SK-N-SH (cell line): ENCODE measurements around the gene LARGE1. TPM values are rescaled to one million over a fixed set of nuclear protein-coding genes. Genes with fewer than 3 reads are reported as not detected.
A peak's percentile ranks its signal among the peaks of the same experiment; 100 is the strongest.

Experiments
- CTCF ChIA-PET: fragments of 300-600, 350-600 bp; formaldehyde crosslinking; extraction: SDS; loops from one replicate; lab custom pipeline; 2021; lab: Yijun Ruan, JAX
- POLR2A ChIA-PET: fragments of 350-600 bp; sonication (Branson Sonifier 250); formaldehyde crosslinking; extraction: SDS; loops from one replicate; lab custom pipeline; 2020; ENCODE audit warnings: antibody characterized with exemption, inconsistent platforms; lab: Yijun Ruan, JAX
- DNase-seq: peaks from one replicate; pipeline ENCODE4 v3.0.0; 2012
- H2AFZ ChIP-seq: fragments of 200-600 bp; sonication (generic); 2 replicates; pipeline ENCODE4 v1.8.1; 2016; ENCODE audit warnings: antibody characterized with exemption, mild to moderate bottlenecking, low read depth
- H3F3A ChIP-seq: fragments of 200-600 bp; sonication (generic); replicated peaks from 2 replicates; pipeline ENCODE3; 2016; ENCODE audit warnings: antibody characterized with exemption, mild to moderate bottlenecking; ENCODE audit not compliant: insufficient read depth
- H3K27ac ChIP-seq, 2 experiments: fragments of 200-500 bp in 1 of 2; fragments of 200-600 bp in 1 of 2; sonication (Bioruptor generic) in 1 of 2; sonication (generic), shearing (Covaris generic) in 1 of 2; 2 replicates each; pipeline versions ENCODE4 v1.5.1 to v1.6.1; 2014 to 2016; ENCODE audit warnings: low read depth in 2 of 2, inconsistent platforms in 1 of 2, low read length in 1 of 2, mild to moderate bottlenecking in 1 of 2, mixed read lengths in 1 of 2
- H3K27me3 ChIP-seq: fragments of 200-600 bp; sonication (generic), shearing (Covaris generic); 2 replicates; pipeline ENCODE4 v1.6.1; 2016; ENCODE audit warnings: mixed run types; ENCODE audit not compliant: insufficient read depth
- H3K36me3 ChIP-seq, 2 experiments: fragments of 200-500 bp in 1 of 2; fragments of 200-600 bp in 1 of 2; sonication (Bioruptor generic) in 1 of 2; sonication (generic) in 1 of 2; replicated peaks in 1 of 2; 2 replicates each; pipeline versions ENCODE3 to v1.5.1; 2014 to 2016; ENCODE audit warnings: low read length in 1 of 2, mild to moderate bottlenecking in 1 of 2; ENCODE audit not compliant: insufficient read depth in 2 of 2, control insufficient read depth in 1 of 2
- H3K4me1 ChIP-seq, 2 experiments: fragments of 200-500 bp in 1 of 2; fragments of 200-600 bp in 1 of 2; sonication (Bioruptor generic) in 1 of 2; sonication (generic), shearing (Covaris generic) in 1 of 2; 2 replicates each; pipeline versions ENCODE4 v1.5.1 to v1.6.1; 2014 to 2016; ENCODE audit warnings: low read depth in 1 of 2, low read length in 1 of 2, mixed run types in 1 of 2; ENCODE audit not compliant: insufficient read depth in 2 of 2, control insufficient read depth in 1 of 2
- H3K4me2 ChIP-seq: fragments of 200-600 bp; sonication (generic), shearing (Covaris generic); 2 replicates; pipeline ENCODE4 v1.6.1; 2017; ENCODE audit warnings: mixed run types
- H3K4me3 ChIP-seq, 2 experiments: fragments of 200-500 bp in 1 of 2; fragments of 200-600 bp in 1 of 2; sonication (Bioruptor generic) in 1 of 2; sonication (generic), shearing (Covaris generic) in 1 of 2; 2 replicates each; pipeline versions ENCODE4 v1.5.1 to v1.8.1; 2014 to 2016; ENCODE audit warnings: low read depth in 2 of 2, inconsistent platforms in 1 of 2, low read length in 1 of 2, mild to moderate bottlenecking in 1 of 2, mixed read lengths in 1 of 2, moderate library complexity in 1 of 2
- H3K79me2 ChIP-seq: fragments of 200-600 bp; sonication (generic); 2 replicates; pipeline ENCODE4 v1.8.1; 2017; ENCODE audit warnings: mild to moderate bottlenecking; ENCODE audit not compliant: insufficient read depth
- H3K9ac ChIP-seq: fragments of 200-600 bp; sonication (generic); 2 replicates; pipeline ENCODE4 v1.6.1; 2017; ENCODE audit warnings: mixed run types
- H3K9me2 ChIP-seq: fragments of 200-600 bp; sonication (generic); 2 replicates; pipeline ENCODE4 v1.6.1; 2017; ENCODE audit warnings: mixed run types
- H3K9me3 ChIP-seq: fragments of 200-600 bp; sonication (generic); 2 replicates; pipeline ENCODE4 v1.6.1; 2017; ENCODE audit warnings: mixed run types, mild to moderate bottlenecking, moderate library complexity
- H4K20me1 ChIP-seq: fragments of 200-600 bp; sonication (generic); 2 replicates; pipeline ENCODE4 v1.6.1; 2017; ENCODE audit warnings: mild to moderate bottlenecking, mixed run types; ENCODE audit not compliant: insufficient read depth
- EZH2phosphoT487 ChIP-seq: fragments of 200-600 bp; sonication (generic); IDR thresholded peaks from 2 replicates; pipeline ENCODE4 v1.6.1; 2017; ENCODE audit warnings: low read depth, mixed run types, mild to moderate bottlenecking, antibody characterized with exemption, moderate library complexity, borderline replicate concordance
- FOSL2 ChIP-seq: IDR thresholded peaks from 2 replicates; pipeline ENCODE4 v1.4.0; 2012; ENCODE audit warnings: low read depth, mild to moderate bottlenecking, moderate library complexity, borderline replicate concordance
- FOXM1 ChIP-seq: IDR thresholded peaks from 2 replicates; pipeline ENCODE4 v1.4.0; 2012; ENCODE audit warnings: low read depth, mild to moderate bottlenecking
- GATA2 ChIP-seq: sonication (generic); formaldehyde crosslinking; IDR thresholded peaks from 2 replicates; pipeline ENCODE4 v1.5.0; 2020; ENCODE audit warnings: mild to moderate bottlenecking, missing genetic modification reagents
- MEF2A ChIP-seq: IDR thresholded peaks from 2 replicates; pipeline ENCODE4 v1.4.0; 2012; ENCODE audit warnings: low read depth, borderline replicate concordance
- MXI1 ChIP-seq: IDR thresholded peaks from 2 replicates; pipeline ENCODE4 v1.6.1; 2012; ENCODE audit warnings: mild to moderate bottlenecking, low read depth, low read length, improper control_type of control experiment
- NFIC ChIP-seq: IDR thresholded peaks from 2 replicates; pipeline ENCODE4 v1.4.0; 2012; ENCODE audit warnings: borderline replicate concordance
- NRF1 ChIP-seq: IDR thresholded peaks from 2 replicates; pipeline ENCODE4 v1.6.1; 2012; ENCODE audit warnings: low read depth, mild to moderate bottlenecking, low read length
- POLR2AphosphoS5 ChIP-seq: IDR thresholded peaks from 2 replicates; pipeline ENCODE4 v1.6.1; 2012; ENCODE audit warnings: low read depth, low read length
- RCOR1 ChIP-seq: fragments of 150-350 bp; IDR thresholded peaks from 2 replicates; pipeline ENCODE4 v1.6.1; 2017; ENCODE audit warnings: antibody characterized with exemption, low read length
- RXRA ChIP-seq: IDR thresholded peaks from 2 replicates; pipeline ENCODE4 v1.4.0; 2012; ENCODE audit warnings: low read depth, mild to moderate bottlenecking, borderline replicate concordance
- SIN3A ChIP-seq: IDR thresholded peaks from 2 replicates; pipeline ENCODE4 v1.6.1; 2012; ENCODE audit warnings: low read depth, mild to moderate bottlenecking, low read length, moderate library complexity, borderline replicate concordance
- TCF12 ChIP-seq: IDR thresholded peaks from 2 replicates; pipeline ENCODE4 v1.4.0; 2012
- TEAD4 ChIP-seq: IDR thresholded peaks from 2 replicates; pipeline ENCODE4 v1.4.0; 2012; ENCODE audit warnings: mild to moderate bottlenecking, borderline replicate concordance; ENCODE audit not compliant: insufficient read depth
- YY1 ChIP-seq: IDR thresholded peaks from 2 replicates; pipeline ENCODE4 v1.4.0; 2012; ENCODE audit warnings: low read depth, mild to moderate bottlenecking
- WGBS: methylation state at CpG from one replicate; pipeline ENCODE4 v1.1.6; 2017; ENCODE audit warnings: low lambda C conversion rate; 5-methylcytosine and 5-hydroxymethylcytosine counted together
- polyA plus RNA-seq, 3 experiments: library from polyadenylated mRNA; depleted of rRNA; stranded (reverse); fragments of >200 nt; gene quantifications; 2 replicates each; pipeline ENCODE4 v1.2.3, GENCODE V29; 2012
- TF ChIP-seq, protein P1 (sequence below): IDR thresholded peaks from 2 replicates; pipeline ENCODE4 v1.4.0; 2012; ENCODE audit warnings: low read depth, borderline replicate concordance
- TF ChIP-seq, protein P2 (sequence below): fragments of 150-350 bp; IDR thresholded peaks from 2 replicates; pipeline ENCODE4 v1.6.1; 2017; ENCODE audit warnings: antibody characterized with exemption, low read length, low read depth, borderline replicate concordance
- TF ChIP-seq, protein P3 (sequence below): IDR thresholded peaks from 2 replicates; pipeline ENCODE4; 2012
- TF ChIP-seq, protein P4 (sequence below): fragments of 150-350 bp; IDR thresholded peaks from 2 replicates; pipeline ENCODE4 v1.6.1; 2016; ENCODE audit warnings: mild to moderate bottlenecking, low read depth, low read length
- TF ChIP-seq, protein P5 (sequence below): fragments of 200-600 bp; sonication (generic); IDR thresholded peaks from 2 replicates; pipeline ENCODE4 v1.6.1; 2017; ENCODE audit warnings: antibody characterized with exemption, mild to moderate bottlenecking, moderate library complexity

LARGE1 gene
- polyA plus RNA-seq, 1 of the 3 experiments (the other 2 are of a cell fraction) = 1.1 TPM

DNA sequence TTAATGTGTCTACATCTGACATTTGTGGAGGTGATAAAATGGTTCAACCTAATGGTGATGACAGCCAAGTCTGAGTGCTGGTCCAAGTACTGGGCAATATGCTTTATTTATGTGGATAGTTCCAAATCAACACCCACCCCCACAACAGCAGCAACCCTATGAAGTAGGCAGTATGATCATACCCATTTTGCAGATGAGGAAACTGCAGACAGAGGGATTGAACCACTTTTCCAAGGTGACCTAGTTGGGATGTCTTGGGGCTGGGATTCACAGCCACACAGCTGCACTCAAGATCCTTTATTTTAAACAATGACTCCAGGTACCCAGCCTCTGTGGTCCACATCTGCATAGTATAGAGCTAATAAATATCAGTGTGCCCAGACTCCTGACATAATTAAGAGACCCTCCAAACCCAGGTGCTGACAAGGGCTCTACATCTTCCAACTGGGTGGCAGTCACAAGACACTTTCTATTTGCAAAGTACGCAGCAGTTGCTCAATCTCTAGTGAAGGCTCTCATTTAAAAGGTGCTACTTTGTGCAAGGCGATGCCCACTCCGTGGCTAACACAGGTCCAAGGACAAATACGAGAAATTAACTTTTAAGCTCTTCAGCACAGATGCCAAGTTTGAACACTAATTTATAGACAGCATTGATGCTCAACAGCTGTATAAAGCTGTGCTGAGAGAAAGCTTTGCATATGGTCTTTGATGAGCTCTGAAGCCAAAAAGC lies 426.6 kb downstream of the LARGE1 start:
- Histone ChIP-seq H3K4me3 (no peak overlapping the region), H2AFZ (no peak overlapping the region), H3K27ac (no peak overlapping the region), H3K79me2 (no peaks in the 10 kb centered on the region), H3F3A (no peaks in the 10 kb centered on the region), H4K20me1 (no peaks in the 10 kb centered on the region), H3K9me3 (no peaks in the 10 kb centered on the region), H3K9me2 (no peaks in the 10 kb centered on the region), H3K4me2 (no peak overlapping the region), H3K4me1 (peaks cover 0 to 10% of the 10 kb centered on the region in 2 experiments; a peak in 2 of 4 replicates), H3K27me3 (no peaks in the 10 kb centered on the region), H3K36me3 (no peaks in the 10 kb centered on the region), H3K9ac (no peak overlapping the region)
- TF ChIP-seq, protein P1, sequence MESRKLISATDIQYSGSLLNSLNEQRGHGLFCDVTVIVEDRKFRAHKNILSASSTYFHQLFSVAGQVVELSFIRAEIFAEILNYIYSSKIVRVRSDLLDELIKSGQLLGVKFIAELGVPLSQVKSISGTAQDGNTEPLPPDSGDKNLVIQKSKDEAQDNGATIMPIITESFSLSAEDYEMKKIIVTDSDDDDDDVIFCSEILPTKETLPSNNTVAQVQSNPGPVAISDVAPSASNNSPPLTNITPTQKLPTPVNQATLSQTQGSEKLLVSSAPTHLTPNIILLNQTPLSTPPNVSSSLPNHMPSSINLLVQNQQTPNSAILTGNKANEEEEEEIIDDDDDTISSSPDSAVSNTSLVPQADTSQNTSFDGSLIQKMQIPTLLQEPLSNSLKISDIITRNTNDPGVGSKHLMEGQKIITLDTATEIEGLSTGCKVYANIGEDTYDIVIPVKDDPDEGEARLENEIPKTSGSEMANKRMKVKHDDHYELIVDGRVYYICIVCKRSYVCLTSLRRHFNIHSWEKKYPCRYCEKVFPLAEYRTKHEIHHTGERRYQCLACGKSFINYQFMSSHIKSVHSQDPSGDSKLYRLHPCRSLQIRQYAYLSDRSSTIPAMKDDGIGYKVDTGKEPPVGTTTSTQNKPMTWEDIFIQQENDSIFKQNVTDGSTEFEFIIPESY = no peak
- TF ChIP-seq POLR2AphosphoS5 (no peak), MEF2A (no peak)
- no peak for DNase-seq
- ChIA-PET POLR2A (no interaction called here), CTCF (interaction anchor here (0.8 to 5.3 kb wide), 3 partner anchors 12 to 191 kb away, joined by 3 to 26 read pairs (median 3); no protein-coding TSS in a partner anchor)
- WGBS = 52% methylated on average over 4 of the region's 4 CpGs

DNA sequence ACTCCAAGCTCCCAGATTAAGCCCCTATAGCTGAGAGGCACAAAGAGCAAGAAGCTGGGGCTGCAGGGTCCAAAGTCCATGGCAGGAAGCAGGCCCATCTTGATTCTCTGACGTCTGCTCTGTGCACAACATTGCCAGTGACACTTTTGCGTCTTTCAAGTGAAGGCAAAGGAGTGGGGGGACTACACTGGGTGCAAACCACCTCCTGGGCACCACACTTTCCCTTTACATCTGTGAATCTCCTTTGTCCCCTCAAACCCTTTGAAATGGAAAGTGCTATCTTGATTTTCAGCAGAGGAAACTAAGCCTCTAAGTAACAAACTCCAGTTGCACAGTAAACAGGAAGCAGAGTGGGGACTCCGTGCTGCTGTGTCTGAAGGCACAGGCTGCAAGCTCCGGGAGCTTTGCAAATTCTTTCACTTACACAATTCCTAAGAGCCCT lies 428.0 kb downstream of the LARGE1 start:
- ChIA-PET CTCF (interaction anchor here (0.5 to 5.3 kb wide), 3 partner anchors 27 to 190 kb away, joined by 3 to 26 read pairs (median 4); no protein-coding TSS in a partner anchor), POLR2A (no interaction called here)
- Histone ChIP-seq H3K36me3 (no peaks in the 10 kb centered on the region), H3K27ac (no peak overlapping the region; a peak in 1 of 4 replicates), H3K27me3 (no peaks in the 10 kb centered on the region), H4K20me1 (no peaks in the 10 kb centered on the region), H3K79me2 (no peaks in the 10 kb centered on the region), H3K4me2 (no peak overlapping the region), H2AFZ (no peak overlapping the region), H3F3A (no peaks in the 10 kb centered on the region), H3K9ac (no peak overlapping the region), H3K9me2 (no peaks in the 10 kb centered on the region), H3K9me3 (no peaks in the 10 kb centered on the region), H3K4me3 (no peak overlapping the region), H3K4me1 (peaks cover 0 to 15% of the 10 kb centered on the region in 2 experiments; a peak in 2 of 4 replicates)
- 20% methylated on average over 4 of the region's 4 CpGs for WGBS
- peak; percentile 30 for DNase-seq
- TF ChIP-seq SIN3A (no peak), TEAD4 (no peak), FOXM1 (no peak), GATA2 (CRISPR knock-in tag) (no peak), MXI1 (no peak), NFIC (no peak), RCOR1 (no peak), NRF1 (no peak), EZH2phosphoT487 (no peak), POLR2AphosphoS5 (no peak), FOSL2 (no peak), YY1 (no peak), TCF12 (no peak), RXRA (no peak)
- TF ChIP-seq, protein P2, sequence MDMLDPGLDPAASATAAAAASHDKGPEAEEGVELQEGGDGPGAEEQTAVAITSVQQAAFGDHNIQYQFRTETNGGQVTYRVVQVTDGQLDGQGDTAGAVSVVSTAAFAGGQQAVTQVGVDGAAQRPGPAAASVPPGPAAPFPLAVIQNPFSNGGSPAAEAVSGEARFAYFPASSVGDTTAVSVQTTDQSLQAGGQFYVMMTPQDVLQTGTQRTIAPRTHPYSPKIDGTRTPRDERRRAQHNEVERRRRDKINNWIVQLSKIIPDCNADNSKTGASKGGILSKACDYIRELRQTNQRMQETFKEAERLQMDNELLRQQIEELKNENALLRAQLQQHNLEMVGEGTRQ = no peak
- TF ChIP-seq, protein P3, sequence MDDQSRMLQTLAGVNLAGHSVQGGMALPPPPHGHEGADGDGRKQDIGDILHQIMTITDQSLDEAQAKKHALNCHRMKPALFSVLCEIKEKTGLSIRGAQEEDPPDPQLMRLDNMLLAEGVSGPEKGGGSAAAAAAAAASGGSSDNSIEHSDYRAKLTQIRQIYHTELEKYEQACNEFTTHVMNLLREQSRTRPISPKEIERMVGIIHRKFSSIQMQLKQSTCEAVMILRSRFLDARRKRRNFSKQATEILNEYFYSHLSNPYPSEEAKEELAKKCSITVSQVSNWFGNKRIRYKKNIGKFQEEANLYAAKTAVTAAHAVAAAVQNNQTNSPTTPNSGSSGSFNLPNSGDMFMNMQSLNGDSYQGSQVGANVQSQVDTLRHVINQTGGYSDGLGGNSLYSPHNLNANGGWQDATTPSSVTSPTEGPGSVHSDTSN = no peak
- TF ChIP-seq, protein P4, sequence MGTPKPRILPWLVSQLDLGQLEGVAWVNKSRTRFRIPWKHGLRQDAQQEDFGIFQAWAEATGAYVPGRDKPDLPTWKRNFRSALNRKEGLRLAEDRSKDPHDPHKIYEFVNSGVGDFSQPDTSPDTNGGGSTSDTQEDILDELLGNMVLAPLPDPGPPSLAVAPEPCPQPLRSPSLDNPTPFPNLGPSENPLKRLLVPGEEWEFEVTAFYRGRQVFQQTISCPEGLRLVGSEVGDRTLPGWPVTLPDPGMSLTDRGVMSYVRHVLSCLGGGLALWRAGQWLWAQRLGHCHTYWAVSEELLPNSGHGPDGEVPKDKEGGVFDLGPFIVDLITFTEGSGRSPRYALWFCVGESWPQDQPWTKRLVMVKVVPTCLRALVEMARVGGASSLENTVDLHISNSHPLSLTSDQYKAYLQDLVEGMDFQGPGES = no peak
- TF ChIP-seq, protein P5, sequence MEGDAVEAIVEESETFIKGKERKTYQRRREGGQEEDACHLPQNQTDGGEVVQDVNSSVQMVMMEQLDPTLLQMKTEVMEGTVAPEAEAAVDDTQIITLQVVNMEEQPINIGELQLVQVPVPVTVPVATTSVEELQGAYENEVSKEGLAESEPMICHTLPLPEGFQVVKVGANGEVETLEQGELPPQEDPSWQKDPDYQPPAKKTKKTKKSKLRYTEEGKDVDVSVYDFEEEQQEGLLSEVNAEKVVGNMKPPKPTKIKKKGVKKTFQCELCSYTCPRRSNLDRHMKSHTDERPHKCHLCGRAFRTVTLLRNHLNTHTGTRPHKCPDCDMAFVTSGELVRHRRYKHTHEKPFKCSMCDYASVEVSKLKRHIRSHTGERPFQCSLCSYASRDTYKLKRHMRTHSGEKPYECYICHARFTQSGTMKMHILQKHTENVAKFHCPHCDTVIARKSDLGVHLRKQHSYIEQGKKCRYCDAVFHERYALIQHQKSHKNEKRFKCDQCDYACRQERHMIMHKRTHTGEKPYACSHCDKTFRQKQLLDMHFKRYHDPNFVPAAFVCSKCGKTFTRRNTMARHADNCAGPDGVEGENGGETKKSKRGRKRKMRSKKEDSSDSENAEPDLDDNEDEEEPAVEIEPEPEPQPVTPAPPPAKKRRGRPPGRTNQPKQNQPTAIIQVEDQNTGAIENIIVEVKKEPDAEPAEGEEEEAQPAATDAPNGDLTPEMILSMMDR = no peak
